ENCODE results near the gene AK4. TPM values are rescaled to one million over a fixed set of nuclear protein-coding genes. Genes with fewer than 3 reads are reported as not detected.
"Not testable (repeated sequence)": the region's sequence is repeated elsewhere in the genome, so short reads cannot be mapped to it uniquely, and the experiment has no call there.

Gene AK4
- total RNA-seq, result 76.1 and 82.7 TPM in 2 replicates
- polyA plus RNA-seq, result 50.5 and 61.5 TPM in 2 replicates

GRCh38 chr1:65148178-65148547, at the start of gene AK4:
Gene AK4 (plus strand): TSS chr1:65148203. CDS start chr1:65148408, 205 bp downstream.
- H3K36me3 ChIP-seq (replicated peaks; ENCODE audit: insufficient read depth, low read depth); H4K20me1 ChIP-seq (ENCODE audit: insufficient read depth, poor library complexity, severe bottlenecking); DNase-seq (ENCODE audit: low spot score); H3K9me2 ChIP-seq (replicated peaks; ENCODE audit: insufficient read depth); H3K4me1 ChIP-seq (ENCODE audit: insufficient read depth); H3K9me3 ChIP-seq (ENCODE audit: low read depth): not testable (repeated sequence)
- peak within 1 kb of the TSS; percentile 78 for H3K27ac ChIP-seq
- 9% methylated on average over 10 of the region's 33 CpGs for WGBS (ENCODE audit: low lambda C conversion rate, missing lambda C conversion rate)
- H3K4me2 ChIP-seq, result peak within 1 kb of the TSS; percentile 98
- H3K79me2 ChIP-seq, result peaks cover 32% of the 10 kb centered on the region
- peak within 1 kb of the TSS; percentile 89 for H2AFZ ChIP-seq
- H3K27me3 ChIP-seq, result peaks cover 10% of the 10 kb centered on the region
- peak within 1 kb of the TSS; percentile 69 for H3K4me3 ChIP-seq

GRCh38 chr1:65103807-65104206, 44.2 kb upstream of the AK4 start:
- TF ChIP-seq EZH2phosphoT487 (IDR thresholded peaks at IDR 0.05; ENCODE audit: low read depth, severe bottlenecking, unreplicated experiment) (no peak), EZH2 (IDR thresholded peaks at IDR 0.05; ENCODE audit: borderline replicate concordance) (no peak), CTCF (IDR thresholded peaks at IDR 0.05; ENCODE audit: poor library complexity) (no peak)
- no peaks in the 10 kb centered on the region for H3K4me1 ChIP-seq (ENCODE audit: insufficient read depth)
- no peak overlapping the region for H3K27ac ChIP-seq
- no peaks in the 10 kb centered on the region for H3K36me3 ChIP-seq (replicated peaks; ENCODE audit: insufficient read depth, low read depth)
- H4K20me1 ChIP-seq (ENCODE audit: insufficient read depth, poor library complexity, severe bottlenecking), result no peaks in the 10 kb centered on the region
- no peaks in the 10 kb centered on the region for H3K79me2 ChIP-seq
- H3K4me2 ChIP-seq, result no peak overlapping the region
- 93% methylated on average over 3 of the region's 3 CpGs for WGBS (ENCODE audit: low lambda C conversion rate, missing lambda C conversion rate)
- DNase-seq (ENCODE audit: low spot score), result no peak
- H3K9me3 ChIP-seq (ENCODE audit: low read depth), result no peaks in the 10 kb centered on the region
- no peak overlapping the region for H2AFZ ChIP-seq
- no peak overlapping the region for H3K4me3 ChIP-seq
- H3K9me2 ChIP-seq (replicated peaks; ENCODE audit: insufficient read depth), result no peaks in the 10 kb centered on the region
- no peaks in the 10 kb centered on the region for H3K27me3 ChIP-seq

GRCh38 chr1:65104854-65105534, 43.0 kb upstream of the AK4 start:
- Histone ChIP-seq H3K9me3 (ENCODE audit: low read depth) (no peaks in the 10 kb centered on the region), H3K4me2 (no peak overlapping the region), H3K79me2 (no peaks in the 10 kb centered on the region), H3K36me3 (replicated peaks; ENCODE audit: insufficient read depth, low read depth) (no peaks in the 10 kb centered on the region), H3K4me3 (no peak overlapping the region), H3K9me2 (replicated peaks; ENCODE audit: insufficient read depth) (no peaks in the 10 kb centered on the region), H4K20me1 (ENCODE audit: insufficient read depth, poor library complexity, severe bottlenecking) (no peaks in the 10 kb centered on the region), H3K4me1 (ENCODE audit: insufficient read depth) (no peaks in the 10 kb centered on the region), H2AFZ (no peak overlapping the region), H3K27me3 (no peaks in the 10 kb centered on the region), H3K27ac (no peak overlapping the region)
- DNase-seq (ENCODE audit: low spot score), result no peak
- TF ChIP-seq EZH2phosphoT487 (IDR thresholded peaks at IDR 0.05; ENCODE audit: low read depth, severe bottlenecking, unreplicated experiment), result no peak
- TF ChIP-seq CTCF (IDR thresholded peaks at IDR 0.05; ENCODE audit: poor library complexity), result no peak
- TF ChIP-seq EZH2 (IDR thresholded peaks at IDR 0.05; ENCODE audit: borderline replicate concordance), result no peak
- 65% methylated on average over 1 of the region's 1 CpG for WGBS (ENCODE audit: low lambda C conversion rate, missing lambda C conversion rate)

- H4K20me1 ChIP-seq (ENCODE audit: insufficient read depth, poor library complexity, severe bottlenecking), result no peaks in the 10 kb centered on the region
- 86% methylated on average over 4 of the region's 4 CpGs for WGBS (ENCODE audit: low lambda C conversion rate, missing lambda C conversion rate)
- no peak overlapping the region for H3K27ac ChIP-seq
- no peaks in the 10 kb centered on the region for H3K9me3 ChIP-seq (ENCODE audit: low read depth)
- H3K4me3 ChIP-seq, result no peak overlapping the region
- DNase-seq (ENCODE audit: low spot score), result no peak
- H3K36me3 ChIP-seq (replicated peaks; ENCODE audit: insufficient read depth, low read depth), result no peaks in the 10 kb centered on the region
- H3K9me2 ChIP-seq (replicated peaks; ENCODE audit: insufficient read depth), result no peaks in the 10 kb centered on the region
- no peak overlapping the region for H2AFZ ChIP-seq
- no peaks in the 10 kb centered on the region for H3K79me2 ChIP-seq
- H3K4me1 ChIP-seq (ENCODE audit: insufficient read depth), result no peaks in the 10 kb centered on the region
- H3K4me2 ChIP-seq, result no peak overlapping the region
- no peaks in the 10 kb centered on the region for H3K27me3 ChIP-seq
- no peak for TF ChIP-seq CTCF (IDR thresholded peaks at IDR 0.05; ENCODE audit: poor library complexity)
- no peak for TF ChIP-seq EZH2phosphoT487 (IDR thresholded peaks at IDR 0.05; ENCODE audit: low read depth, severe bottlenecking, unreplicated experiment)
- TF ChIP-seq EZH2 (IDR thresholded peaks at IDR 0.05; ENCODE audit: borderline replicate concordance), result no peak
These were observed 42.4 kb upstream of the AK4 start for GRCh38 chr1:65105596-65105995.
